ENCODE measurements around the gene MAL.

MAL gene

GRCh38 chr2:95052307-95052706 lies 26.8 kb downstream of the MAL start:
- no peak for DNase-seq

GRCh38 chr2:95052804-95053479 lies 27.4 kb downstream of the MAL start:
- DNase-seq = no peak

GRCh38 chr2:95053543-95053942 lies 28.0 kb downstream of the MAL start:
- DNase-seq = no peak

- no peak for DNase-seq
Measured at GRCh38 chr2:95054016-95054415, 28.5 kb downstream of the MAL start.

- no peak for DNase-seq
Measured at GRCh38 chr2:95055262-95055661, 29.8 kb downstream of the MAL start.

- no peak for DNase-seq
Measured at GRCh38 chr2:95056044-95056443, 30.5 kb downstream of the MAL start.

GRCh38 chr2:95056461-95057459 lies 31.3 kb downstream of the MAL start:
- no peak for DNase-seq

GRCh38 chr2:95057535-95058370 lies 32.2 kb downstream of the MAL start:
- DNase-seq = no peak

GRCh38 chr2:95058466-95058988 lies 33.0 kb downstream of the MAL start:
- DNase-seq = no peak

GRCh38 chr2:95058989-95059641 lies 33.6 kb downstream of the MAL start:
- no peak for DNase-seq

- no peak for DNase-seq
Measured at GRCh38 chr2:95059656-95060370, 34.3 kb downstream of the MAL start.

- no peak for DNase-seq
Measured at GRCh38 chr2:95060446-95061118, 35.1 kb downstream of the MAL start.

GRCh38 chr2:95061119-95061512 lies 35.6 kb downstream of the MAL start:
- DNase-seq = no peak

GRCh38 chr2:95061601-95062183 lies 36.2 kb downstream of the MAL start:
- DNase-seq = no peak

GRCh38 chr2:95062242-95063085 lies 37.0 kb downstream of the MAL start:
- peak; percentile 61 for DNase-seq

- DNase-seq = no peak
Measured at GRCh38 chr2:95063086-95063958, 37.8 kb downstream of the MAL start.

- DNase-seq = no peak
Measured at GRCh38 chr2:95068256-95068655, 42.7 kb downstream of the MAL start.

- no peak for DNase-seq
Measured at GRCh38 chr2:95069465-95069864, 44.0 kb downstream of the MAL start.

GRCh38 chr2:95071856-95072255 lies 46.3 kb downstream of the MAL start:
- DNase-seq = no peak
